GM23248 (cell line): ENCODE measurements around the gene PRSS58. TPM values are rescaled to one million over a fixed set of nuclear protein-coding genes. Genes with fewer than 3 reads are reported as not detected.

Source experiments
- DNase-seq: peaks from one replicate; pipeline ENCODE4 v3.0.0-alpha.2; 2015
- H2AFZ ChIP-seq: fragments of 200-600 bp; sonication (generic); 2 replicates; pipeline ENCODE4 v1.6.1; 2016; ENCODE audit warnings: antibody characterized with exemption
- H3F3A ChIP-seq: fragments of 200-600 bp; sonication (generic); 2 replicates; pipeline ENCODE4 v1.6.1; 2016; ENCODE audit warnings: mild to moderate bottlenecking, antibody characterized with exemption, mixed run types; ENCODE audit not compliant: insufficient read depth
- H3K27ac ChIP-seq: fragments of 200-600 bp; sonication (generic); 2 replicates; pipeline ENCODE4 v1.5.1; 2016; ENCODE audit warnings: mild to moderate bottlenecking
- H3K27me3 ChIP-seq: fragments of 200-600 bp; sonication (generic); replicated peaks from 2 replicates; pipeline ENCODE4 v1.6.1; 2016; ENCODE audit warnings: mild to moderate bottlenecking; ENCODE audit not compliant: insufficient read depth
- H3K36me3 ChIP-seq: fragments of 200-600 bp; sonication (generic); 2 replicates; pipeline ENCODE4 v1.6.1; 2016; ENCODE audit warnings: low read depth, mild to moderate bottlenecking
- H3K4me1 ChIP-seq: fragments of 200-600 bp; sonication (generic); 2 replicates; pipeline ENCODE4 v1.6.1; 2016; ENCODE audit warnings: mild to moderate bottlenecking; ENCODE audit not compliant: insufficient read depth
- H3K4me2 ChIP-seq: fragments of 200-600 bp; sonication (generic); one replicate; pipeline ENCODE4 v1.6.1; 2016; ENCODE audit warnings: mild to moderate bottlenecking; ENCODE audit not compliant: unreplicated experiment
- H3K4me3 ChIP-seq: fragments of 200-600 bp; sonication (generic); 2 replicates; pipeline ENCODE4 v1.5.1; 2016; ENCODE audit warnings: mild to moderate bottlenecking
- H3K79me2 ChIP-seq: fragments of 200-600 bp; sonication (generic); 2 replicates; pipeline ENCODE4 v1.6.1; 2016; ENCODE audit warnings: mild to moderate bottlenecking; ENCODE audit not compliant: insufficient read depth
- H3K9ac ChIP-seq: fragments of 200-600 bp; sonication (generic); 2 replicates; pipeline ENCODE4 v1.6.1; 2016; ENCODE audit warnings: mild to moderate bottlenecking
- H3K9me2 ChIP-seq: fragments of 200-600 bp; sonication (generic); 2 replicates; pipeline ENCODE4 v1.6.1; 2016; ENCODE audit warnings: mixed run types, mild to moderate bottlenecking, moderate library complexity; ENCODE audit not compliant: insufficient read depth
- H3K9me3 ChIP-seq: fragments of 200-600 bp; sonication (generic); one replicate; pipeline ENCODE4 v1.6.1; 2017; ENCODE audit warnings: low read depth
- H4K20me1 ChIP-seq: fragments of 200-600 bp; sonication (generic); 2 replicates; pipeline ENCODE4 v1.6.0; 2016; ENCODE audit not compliant: insufficient read depth
- EZH2 ChIP-seq: fragments of 200-600 bp; sonication (generic); IDR thresholded peaks from 2 replicates; pipeline ENCODE4 v1.6.1; 2018; ENCODE audit warnings: antibody characterized with exemption, mild to moderate bottlenecking; ENCODE audit not compliant: insufficient read depth, poor library complexity, severe bottlenecking
- EZH2phosphoT487 ChIP-seq: fragments of 200-600 bp; sonication (generic); IDR thresholded peaks from 2 replicates; pipeline ENCODE4 v1.6.1; 2018; ENCODE audit warnings: antibody characterized with exemption, moderate library complexity, mild to moderate bottlenecking, low read depth; ENCODE audit not compliant: insufficient read depth
- WGBS, 2 experiments: methylation state at CpG; one replicate each; pipeline ENCODE4 v1.1.6; 2015 to 2017; ENCODE audit warnings: low lambda C conversion rate in 2 of 2, low coverage in 1 of 2; ENCODE audit errors: missing lambda C conversion rate in 2 of 2; 5-methylcytosine and 5-hydroxymethylcytosine counted together
- in situ Hi-C: fragments of 300-500 bp; cut with MboI; formaldehyde crosslinking; loops from 2 replicates; pipeline ENCODE4 v1.15.0; 2020
- polyA plus RNA-seq: library from polyadenylated mRNA; unstranded; fragments of >200 nt; fragmentation: Nextera tagmentation; extraction: Ambion mirVana; gene quantifications from 2 replicates; pipeline ENCODE4 v1.2.1, GENCODE V29; 2016
- small RNA-seq: library from RNA; depleted of rRNA; stranded (forward); fragments of <200 nt; gene quantifications from one replicate; pipeline ENCODE3, GENCODE V24; 2014; ENCODE audit warnings: low read depth, low replicate concordance
- total RNA-seq: library from RNA; depleted of rRNA; stranded (reverse); fragments of >200 nt; shearing (Covaris generic); gene quantifications from 2 replicates; pipeline ENCODE4 v1.2.3, GENCODE V29; 2014; rRNA removed

Gene PRSS58
- total and polyA plus RNA-seq, 2 experiments from 2014 or later, result not detected

DNA sequence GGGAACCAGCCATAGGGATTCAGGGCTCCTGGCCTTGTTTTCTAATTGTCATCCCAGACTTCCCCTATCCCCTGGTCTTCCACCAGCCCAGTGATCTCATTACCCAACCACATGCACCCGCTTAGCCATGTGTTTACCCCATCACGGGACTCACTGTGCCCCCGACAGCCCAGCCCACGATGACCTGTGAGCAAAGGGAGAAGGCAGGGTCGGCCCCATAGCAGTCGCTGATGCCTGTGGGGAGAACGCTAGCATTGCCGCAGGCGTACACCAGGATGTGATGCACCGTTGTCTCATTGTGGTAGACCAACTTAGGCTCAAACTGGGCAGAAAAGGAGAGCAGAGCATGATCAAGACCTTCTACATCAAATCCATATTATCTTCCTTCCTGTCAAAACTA is 14.0 kb downstream of the PRSS58 start:
- Histone ChIP-seq H3K4me2 (no peak overlapping the region), H2AFZ (no peak overlapping the region), H3K9ac (no peak overlapping the region), H3K27me3 (no peaks in the 10 kb centered on the region; the same call in 1 of the 2 replicates), H3K79me2 (no peaks in the 10 kb centered on the region), H3K36me3 (no peaks in the 10 kb centered on the region), H3K4me3 (no peak overlapping the region), H3K4me1 (no peaks in the 10 kb centered on the region), H3K27ac (no peak overlapping the region), H3K9me2 (no peaks in the 10 kb centered on the region), H4K20me1 (no peaks in the 10 kb centered on the region), H3K9me3 (no peaks in the 10 kb centered on the region), H3F3A (no peaks in the 10 kb centered on the region)
- in situ Hi-C loops, result no loop called here
- TF ChIP-seq EZH2 (no peak), EZH2phosphoT487 (no peak)
- WGBS, 2 experiments, result 38 to 47% methylated on average over 10 of the region's 10 CpGs
- no peak for DNase-seq

DNA sequence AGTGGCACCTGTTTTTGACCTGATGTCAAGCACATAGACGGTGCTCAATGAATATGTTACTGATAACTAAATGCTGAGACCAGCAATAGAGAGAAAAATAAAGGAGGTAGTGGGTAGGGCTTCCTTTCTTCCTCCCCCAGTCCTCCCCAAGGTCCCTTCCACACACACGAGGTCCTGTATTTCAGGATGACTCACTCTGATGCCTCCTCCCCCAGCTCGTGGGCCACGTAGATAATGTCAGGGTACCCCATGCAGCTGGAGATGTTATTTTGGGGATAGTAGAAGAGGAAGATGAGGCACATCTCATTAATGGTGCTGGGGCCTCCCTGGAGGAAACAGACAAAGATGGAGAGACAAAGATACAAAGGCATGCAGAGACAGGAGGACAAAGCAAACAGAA is 17.3 kb downstream of the PRSS58 start:
- H3K9me2 ChIP-seq, result no peaks in the 10 kb centered on the region
- in situ Hi-C loops, result no loop called here
- no peaks in the 10 kb centered on the region; the same call in 1 of the 2 replicates for H3K27me3 ChIP-seq
- H3K4me1 ChIP-seq, result no peaks in the 10 kb centered on the region
- TF ChIP-seq EZH2 (no peak), EZH2phosphoT487 (no peak)
- 7 to 12% methylated on average over 4 of the region's 4 CpGs for WGBS, 2 experiments
- no peaks in the 10 kb centered on the region for H3K79me2 ChIP-seq
- no peaks in the 10 kb centered on the region for H3F3A ChIP-seq
- no peak overlapping the region for H3K4me2 ChIP-seq
- H3K4me3 ChIP-seq, result no peak overlapping the region
- DNase-seq, result no peak
- no peak overlapping the region for H3K27ac ChIP-seq
- no peaks in the 10 kb centered on the region for H3K9me3 ChIP-seq
- H2AFZ ChIP-seq, result no peak overlapping the region
- no peak overlapping the region for H3K9ac ChIP-seq
- no peaks in the 10 kb centered on the region for H4K20me1 ChIP-seq
- H3K36me3 ChIP-seq, result no peaks in the 10 kb centered on the region

DNA sequence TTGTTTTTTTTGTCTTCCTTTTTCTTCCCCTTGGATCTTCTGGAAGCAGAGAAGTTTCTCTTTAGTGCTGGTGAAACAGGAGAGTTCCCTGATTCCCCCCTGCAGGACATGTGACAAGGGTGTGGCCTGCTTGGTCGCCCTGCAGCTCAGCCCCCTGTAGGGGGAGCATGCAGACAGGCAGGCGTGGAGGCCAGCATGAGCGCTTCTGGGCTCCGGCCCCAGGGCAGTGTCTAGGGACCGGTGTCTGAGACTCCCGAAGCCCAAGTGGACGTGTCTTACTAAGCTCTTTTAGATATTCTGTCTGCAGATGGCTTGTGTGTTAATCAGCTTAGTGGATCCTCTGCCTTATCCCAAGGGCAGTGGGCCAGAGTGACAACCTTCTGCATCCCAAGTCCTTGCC is 26.1 kb downstream of the PRSS58 start:
- no peak for TF ChIP-seq EZH2phosphoT487
- TF ChIP-seq EZH2, result no peak
- Histone ChIP-seq H2AFZ (no peak overlapping the region), H3K36me3 (no peaks in the 10 kb centered on the region), H3K4me1 (no peaks in the 10 kb centered on the region), H3F3A (no peaks in the 10 kb centered on the region), H3K9ac (no peak overlapping the region), H3K79me2 (no peaks in the 10 kb centered on the region), H4K20me1 (no peaks in the 10 kb centered on the region), H3K9me2 (no peaks in the 10 kb centered on the region), H3K4me2 (no peak overlapping the region), H3K9me3 (no peaks in the 10 kb centered on the region), H3K4me3 (no peak overlapping the region), H3K27me3 (no peaks in the 10 kb centered on the region), H3K27ac (no peak overlapping the region)
- in situ Hi-C loops, result no loop called here
- peak; percentile 4 for DNase-seq
- 19 to 20% methylated on average over 7 of the region's 7 CpGs for WGBS, 2 experiments

DNA sequence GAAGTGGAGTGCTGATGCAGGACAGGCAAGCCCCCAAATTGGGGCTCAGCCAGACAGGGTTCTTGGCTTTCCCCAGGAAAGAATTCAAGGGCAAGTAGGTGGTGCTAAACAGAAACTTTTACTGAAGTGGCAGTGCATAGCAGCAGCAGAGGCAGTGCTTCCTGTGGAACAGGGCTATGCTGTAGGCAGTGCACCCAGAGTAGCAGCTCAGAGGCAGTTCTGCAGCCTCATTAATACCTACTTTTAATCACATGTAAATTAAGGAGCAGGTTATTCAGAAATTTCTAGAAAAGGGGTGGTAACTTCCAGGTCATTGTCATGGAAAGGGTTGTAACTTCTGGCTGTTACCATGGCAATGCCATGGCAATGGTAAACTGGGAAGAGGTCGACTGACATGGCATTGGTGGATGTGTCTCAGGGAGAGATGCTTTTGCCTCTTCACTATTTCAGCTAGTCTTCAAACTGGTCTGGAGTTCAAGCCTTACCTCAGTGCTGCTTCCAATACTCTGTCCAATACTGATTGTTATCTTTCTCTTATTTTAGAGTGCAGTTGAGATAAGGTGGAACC is 29.2 kb downstream of the PRSS58 start:
- 0% methylated on average over 1 of the region's 1 CpG for WGBS, 2 experiments
- H3K36me3 ChIP-seq, result no peaks in the 10 kb centered on the region
- H3K27me3 ChIP-seq, result no peaks in the 10 kb centered on the region
- no peaks in the 10 kb centered on the region for H3F3A ChIP-seq
- no peak overlapping the region for H3K27ac ChIP-seq
- H3K9ac ChIP-seq, result no peak overlapping the region
- H4K20me1 ChIP-seq, result no peaks in the 10 kb centered on the region
- in situ Hi-C loops, result no loop called here
- no peak overlapping the region for H3K4me2 ChIP-seq
- no peak overlapping the region for H2AFZ ChIP-seq
- DNase-seq, result no peak
- H3K4me1 ChIP-seq, result no peaks in the 10 kb centered on the region
- no peaks in the 10 kb centered on the region for H3K9me3 ChIP-seq
- TF ChIP-seq EZH2phosphoT487 (no peak), EZH2 (no peak)
- H3K4me3 ChIP-seq, result no peak overlapping the region
- no peaks in the 10 kb centered on the region for H3K9me2 ChIP-seq
- H3K79me2 ChIP-seq, result no peaks in the 10 kb centered on the region

Small RNAs within 50 kb of the gene (small RNA-seq; reads per million reads assigned to genes)
- not detected for gene TRBV1

Other genes with a start within 250 kb of the PRSS58 start
- gene MGAM2, start 146.3 kb downstream of the PRSS58 start, total RNA-seq, result not detected in 2 replicates
- not detected in 2 replicates for gene MGAM2, start 146.3 kb downstream of the PRSS58 start, polyA plus RNA-seq